ENCODE data around the gene LY86. TPM values are rescaled to one million over a fixed set of nuclear protein-coding genes. Genes with fewer than 3 reads are reported as not detected.

LY86 gene
- total RNA-seq, 2 experiments from 2014 or later, result 1.8 to 2.0 TPM

- H3K9me3 Mint-ChIP-seq, result no peaks in the 10 kb centered on the region
- H3K27ac Mint-ChIP-seq, result peak overlapping the region; percentile 76
- H3K4me3 Mint-ChIP-seq, result peak overlapping the region; percentile 76
- DNase-seq, result peak; percentile 54
- peaks cover 3% of the 10 kb centered on the region for H3K36me3 Mint-ChIP-seq (ENCODE audit: low read depth)
- CTCF ChIA-PET, result interaction anchor here (0.6 to 1.7 kb wide), 6 partner anchors 9 to 476 kb away, joined by 4 to 6 read pairs (median 4); no protein-coding TSS in a partner anchor
- intact Hi-C loops (cut with micrococcal nuclease), result loop anchor here (1.0 kb wide), 1 partner anchor 42 kb away; no protein-coding TSS in a partner anchor
- H3K27me3 Mint-ChIP-seq (ENCODE audit: low read depth), result no peaks in the 10 kb centered on the region
- peaks cover 68% of the 10 kb centered on the region for H3K4me1 Mint-ChIP-seq (ENCODE audit: low read depth)
Observed at GRCh38 chr6:6614096-6614982, 25.8 kb downstream of the LY86 start.

- H3K27me3 Mint-ChIP-seq (ENCODE audit: low read depth), result no peaks in the 10 kb centered on the region
- CTCF ChIA-PET, result interaction anchor here (1.2 to 1.7 kb wide), 2 partner anchors 25 to 30 kb away, joined by 4 read pairs; no protein-coding TSS in a partner anchor
- H3K9me3 Mint-ChIP-seq, result no peaks in the 10 kb centered on the region
- intact Hi-C loops (cut with micrococcal nuclease), result loop anchor here (1.0 kb wide), 2 partner anchors 26 to 41 kb away; no protein-coding TSS in a partner anchor
- DNase-seq, result peak; percentile 27
- H3K36me3 Mint-ChIP-seq (ENCODE audit: low read depth), result peaks cover 3% of the 10 kb centered on the region
- H3K4me3 Mint-ChIP-seq, result peak overlapping the region; percentile 76
- peak overlapping the region; percentile 76 for H3K27ac Mint-ChIP-seq
- H3K4me1 Mint-ChIP-seq (ENCODE audit: low read depth), result peaks cover 69% of the 10 kb centered on the region
Observed at GRCh38 chr6:6614983-6615349, 26.4 kb downstream of the LY86 start.

DNA sequence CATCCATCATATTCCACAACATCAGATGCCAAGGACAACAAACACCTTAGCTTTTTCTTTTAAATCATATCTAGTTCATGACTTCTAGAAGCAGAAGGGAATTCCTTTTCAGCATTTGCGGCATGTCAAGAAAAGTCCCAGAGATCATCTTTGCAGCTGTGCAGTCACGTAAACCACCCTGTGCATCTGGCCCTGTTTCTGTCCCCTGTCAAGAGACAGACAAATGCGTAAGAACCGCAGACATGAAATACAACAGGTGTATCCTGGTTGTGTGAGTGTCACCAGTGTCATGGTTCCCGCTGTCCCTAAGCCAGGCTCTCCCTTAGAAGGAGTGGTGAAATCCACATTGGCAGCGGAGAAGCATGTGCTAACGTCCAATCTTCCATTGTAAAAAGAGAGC is 28.1 kb downstream of the LY86 start:
- no peak overlapping the region for H3K4me3 Mint-ChIP-seq
- no peak for DNase-seq
- H3K27ac Mint-ChIP-seq, result no peak overlapping the region
- intact Hi-C loops (cut with micrococcal nuclease), result no loop called here
- CTCF ChIA-PET, result interaction anchor here (1.2 kb wide), 1 partner anchor 11 kb away, joined by 3 read pairs; no protein-coding TSS in a partner anchor
- no peaks in the 10 kb centered on the region for H3K27me3 Mint-ChIP-seq (ENCODE audit: low read depth)
- H3K4me1 Mint-ChIP-seq (ENCODE audit: low read depth), result peaks cover 54% of the 10 kb centered on the region
- peaks cover 3% of the 10 kb centered on the region for H3K36me3 Mint-ChIP-seq (ENCODE audit: low read depth)
- H3K9me3 Mint-ChIP-seq, result no peaks in the 10 kb centered on the region

DNA sequence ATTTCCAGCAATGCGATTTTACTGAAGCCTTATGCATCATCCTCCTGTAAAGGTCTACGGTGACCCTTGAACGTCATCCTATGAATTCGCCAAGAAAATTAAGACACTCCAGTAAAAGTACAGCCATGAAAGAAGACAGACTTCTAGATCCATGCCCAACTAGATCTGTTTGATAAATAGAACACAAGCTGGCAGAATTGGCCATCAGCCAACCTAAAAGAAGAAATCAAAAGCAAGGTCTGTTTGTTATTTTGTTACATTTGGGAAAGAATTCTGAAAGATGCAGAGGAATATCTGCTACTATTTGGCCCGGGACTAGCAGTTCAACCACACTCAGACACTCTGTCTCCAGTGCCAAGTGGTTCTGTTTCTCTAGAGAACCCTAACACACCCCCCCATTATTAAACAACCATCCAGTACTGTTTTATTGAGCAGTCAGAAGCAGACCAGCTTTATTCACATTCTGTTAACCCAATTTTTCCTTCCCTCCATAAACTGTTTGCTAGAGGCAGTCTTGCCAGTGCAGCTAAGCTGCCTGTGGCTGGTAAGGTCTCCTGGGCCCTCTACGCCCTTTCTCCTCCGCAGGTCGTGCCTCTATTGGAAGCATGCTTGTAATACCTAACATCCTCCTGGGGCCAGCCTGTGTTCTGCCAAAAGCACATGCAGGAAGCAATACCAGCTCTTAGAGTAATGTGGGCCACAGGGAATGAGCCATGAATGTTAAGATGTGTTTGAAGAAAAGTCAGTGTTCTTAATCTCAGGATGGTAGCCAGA is 30.7 kb downstream of the LY86 start:
- intact Hi-C loops (cut with micrococcal nuclease), result no loop called here
- CTCF ChIA-PET, result no interaction called here
- no peak overlapping the region for H3K27ac Mint-ChIP-seq
- H3K4me3 Mint-ChIP-seq, result no peak overlapping the region
- H3K4me1 Mint-ChIP-seq (ENCODE audit: low read depth), result peaks cover 33% of the 10 kb centered on the region
- H3K9me3 Mint-ChIP-seq, result no peaks in the 10 kb centered on the region
- H3K27me3 Mint-ChIP-seq (ENCODE audit: low read depth), result no peaks in the 10 kb centered on the region
- no peak for DNase-seq
- H3K36me3 Mint-ChIP-seq (ENCODE audit: low read depth), result peaks cover 2% of the 10 kb centered on the region

DNA sequence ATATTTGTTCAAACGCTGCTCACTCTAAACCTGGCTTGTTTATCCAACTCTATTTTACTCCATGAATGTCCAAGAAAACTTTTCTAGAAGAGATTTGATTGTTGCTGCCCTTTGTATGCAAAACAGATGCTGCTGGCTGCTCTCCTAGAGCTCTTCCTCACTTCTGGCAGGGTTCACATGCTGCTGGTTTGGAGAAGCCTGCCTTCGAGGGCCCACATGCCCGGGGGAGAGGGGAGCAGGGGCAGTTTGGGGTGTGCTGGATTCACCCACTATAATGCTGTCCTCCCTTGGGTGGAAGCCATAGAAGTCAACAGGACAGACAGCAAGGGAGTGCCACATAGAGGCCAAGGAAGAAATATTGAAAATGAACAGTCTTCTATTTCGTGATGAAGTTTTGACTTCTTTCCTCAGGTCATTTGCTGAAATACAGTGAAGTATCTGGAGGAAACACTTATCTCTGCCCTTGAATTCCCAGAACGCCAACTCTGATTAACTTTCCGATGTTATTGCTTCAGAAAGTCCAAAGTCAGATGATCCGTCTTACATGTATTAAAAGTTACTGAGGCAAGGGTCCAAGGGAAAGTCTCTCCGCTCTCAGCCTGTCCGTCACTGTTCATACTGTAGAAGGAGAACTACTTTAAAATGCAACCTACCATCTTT is 32.4 kb downstream of the LY86 start:
- Mint-ChIP-seq H3K4me1 (ENCODE audit: low read depth) (peaks cover 26% of the 10 kb centered on the region), H3K27ac (no peak overlapping the region), H3K9me3 (no peaks in the 10 kb centered on the region), H3K4me3 (no peak overlapping the region), H3K27me3 (ENCODE audit: low read depth) (no peaks in the 10 kb centered on the region), H3K36me3 (ENCODE audit: low read depth) (peaks cover 2% of the 10 kb centered on the region)
- intact Hi-C loops (cut with micrococcal nuclease), result no loop called here
- DNase-seq, result no peak
- CTCF ChIA-PET, result no interaction called here

DNA sequence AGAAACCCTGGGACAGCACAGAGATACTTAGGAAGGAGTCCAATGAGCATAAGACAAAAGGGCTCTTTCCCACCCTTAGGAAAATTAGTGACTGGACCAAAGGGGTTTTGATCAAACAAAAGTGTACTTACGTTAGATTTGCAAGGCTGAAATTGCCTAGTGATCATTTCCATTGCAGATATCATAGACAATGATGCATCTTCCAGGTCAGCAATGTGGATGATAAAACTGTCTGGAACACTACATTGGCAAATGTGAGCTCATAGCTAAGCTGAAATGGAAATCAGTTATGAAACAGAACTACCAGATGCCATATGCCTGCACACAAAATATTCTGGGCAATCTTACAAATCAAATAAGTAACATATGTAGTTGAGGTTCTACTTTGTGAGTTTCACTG is 34.0 kb downstream of the LY86 start:
- no peak for DNase-seq
- Mint-ChIP-seq H3K4me1 (ENCODE audit: low read depth) (peaks cover 18% of the 10 kb centered on the region), H3K27me3 (ENCODE audit: low read depth) (no peaks in the 10 kb centered on the region), H3K27ac (no peak overlapping the region), H3K36me3 (ENCODE audit: low read depth) (no peaks in the 10 kb centered on the region), H3K4me3 (no peak overlapping the region), H3K9me3 (no peaks in the 10 kb centered on the region)
- CTCF ChIA-PET, result no interaction called here
- intact Hi-C loops (cut with micrococcal nuclease), result no loop called here

GRCh38 chr6:6623553-6623952 is 35.0 kb downstream of the LY86 start:
- Mint-ChIP-seq H3K4me1 (ENCODE audit: low read depth) (peaks cover 19% of the 10 kb centered on the region), H3K27me3 (ENCODE audit: low read depth) (no peaks in the 10 kb centered on the region), H3K36me3 (ENCODE audit: low read depth) (no peaks in the 10 kb centered on the region), H3K27ac (no peak overlapping the region), H3K9me3 (no peaks in the 10 kb centered on the region), H3K4me3 (no peak overlapping the region)
- intact Hi-C loops (cut with micrococcal nuclease), result no loop called here
- CTCF ChIA-PET, result no interaction called here
- no peak for DNase-seq

GRCh38 chr6:6624269-6624990 is 35.9 kb downstream of the LY86 start:
- Mint-ChIP-seq H3K9me3 (no peaks in the 10 kb centered on the region), H3K36me3 (ENCODE audit: low read depth) (no peaks in the 10 kb centered on the region), H3K27me3 (ENCODE audit: low read depth) (no peaks in the 10 kb centered on the region), H3K27ac (no peak overlapping the region), H3K4me3 (no peak overlapping the region), H3K4me1 (ENCODE audit: low read depth) (peaks cover 12% of the 10 kb centered on the region)
- no peak for DNase-seq
- intact Hi-C loops (cut with micrococcal nuclease), result no loop called here
- CTCF ChIA-PET, result interaction anchor here (0.5 kb wide), 1 partner anchor 617 kb away, joined by 3 read pairs; no protein-coding TSS in a partner anchor

DNA sequence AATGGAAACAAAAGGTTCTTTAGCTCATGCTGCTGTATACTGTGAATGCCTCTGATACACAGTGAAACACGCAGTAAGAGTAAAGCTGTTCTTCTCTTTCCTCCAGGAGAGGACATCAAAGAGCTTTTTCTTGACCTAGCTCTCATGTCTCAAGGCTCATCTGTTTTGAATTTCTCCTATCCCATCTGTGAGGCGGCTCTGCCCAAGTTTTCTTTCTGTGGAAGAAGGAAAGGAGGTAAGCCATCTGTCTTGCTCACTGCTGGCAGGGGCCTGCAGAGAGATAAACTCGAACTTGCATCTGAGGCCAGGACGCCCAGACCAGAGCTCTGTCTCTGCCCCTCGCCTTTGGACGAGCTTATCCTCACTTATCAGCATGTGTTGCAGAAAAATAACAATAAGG is 37.7 kb downstream of the LY86 start:
- H3K4me1 Mint-ChIP-seq (ENCODE audit: low read depth), result peaks cover 6% of the 10 kb centered on the region

DNA sequence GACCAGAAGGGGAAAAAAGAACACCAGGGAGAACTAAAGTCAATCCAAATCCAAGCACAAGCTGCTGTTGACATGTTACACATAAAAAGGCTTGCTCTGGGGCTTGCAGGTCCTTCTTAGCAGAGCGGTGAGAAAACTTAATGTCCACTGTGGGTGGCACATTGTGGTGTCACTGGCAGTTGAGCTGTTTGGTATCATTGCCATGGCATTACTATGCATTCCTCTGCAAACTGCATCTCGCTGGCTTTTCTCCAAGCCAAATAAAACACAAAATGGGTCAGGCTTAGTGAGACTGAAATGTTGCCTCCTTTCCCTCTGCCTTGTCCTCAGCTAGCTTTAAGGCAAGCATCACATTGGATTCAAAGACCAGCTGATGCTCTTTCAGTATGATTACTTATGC is 40.9 kb downstream of the LY86 start:
- CTCF ChIA-PET, result no interaction called here
- Mint-ChIP-seq H3K27ac (no peak overlapping the region), H3K4me1 (ENCODE audit: low read depth) (peaks cover 17% of the 10 kb centered on the region), H3K36me3 (ENCODE audit: low read depth) (no peaks in the 10 kb centered on the region), H3K27me3 (ENCODE audit: low read depth) (no peaks in the 10 kb centered on the region), H3K9me3 (no peaks in the 10 kb centered on the region), H3K4me3 (no peak overlapping the region)
- intact Hi-C loops (cut with micrococcal nuclease), result no loop called here
- DNase-seq, result no peak

More for the DNA sequence above, 37.7 kb downstream of the LY86 start:
- no peak overlapping the region for H3K27ac Mint-ChIP-seq
- no peak overlapping the region for H3K4me3 Mint-ChIP-seq
- H3K27me3 Mint-ChIP-seq (ENCODE audit: low read depth), result no peaks in the 10 kb centered on the region
- H3K36me3 Mint-ChIP-seq (ENCODE audit: low read depth), result no peaks in the 10 kb centered on the region
- CTCF ChIA-PET, result interaction anchor here (1.6 kb wide), 1 partner anchor 15 kb away, joined by 3 read pairs; no protein-coding TSS in a partner anchor
- DNase-seq, result no peak
- no peaks in the 10 kb centered on the region for H3K9me3 Mint-ChIP-seq
- intact Hi-C loops (cut with micrococcal nuclease), result no loop called here

GRCh38 chr6:6631053-6631452 is 42.5 kb downstream of the LY86 start:
- H3K4me3 Mint-ChIP-seq, result no peak overlapping the region
- intact Hi-C loops (cut with micrococcal nuclease), result no loop called here
- H3K27ac Mint-ChIP-seq, result no peak overlapping the region
- peaks cover 23% of the 10 kb centered on the region for H3K4me1 Mint-ChIP-seq (ENCODE audit: low read depth)
- H3K9me3 Mint-ChIP-seq, result no peaks in the 10 kb centered on the region
- H3K27me3 Mint-ChIP-seq (ENCODE audit: low read depth), result no peaks in the 10 kb centered on the region
- H3K36me3 Mint-ChIP-seq (ENCODE audit: low read depth), result no peaks in the 10 kb centered on the region
- DNase-seq, result no peak
- CTCF ChIA-PET, result no interaction called here

All from activated naive CD4-positive, alpha-beta T cell treated with anti-CD3 and anti-CD28 coated beads for 36 hours (primary cell).